Measurements from ENCODE around the gene ZNF473. TPM values are rescaled to one million over a fixed set of nuclear protein-coding genes. Genes with fewer than 3 reads are reported as not detected.
A peak's percentile ranks its signal among the peaks of the same experiment; 100 is the strongest.

ZNF473 gene
- total and polyA plus RNA-seq, 2 of the 13 experiments (the other 11 are each of a cell fraction or from before 2014, with no cell fraction given) = 5.8 to 11.9 TPM

DNA sequence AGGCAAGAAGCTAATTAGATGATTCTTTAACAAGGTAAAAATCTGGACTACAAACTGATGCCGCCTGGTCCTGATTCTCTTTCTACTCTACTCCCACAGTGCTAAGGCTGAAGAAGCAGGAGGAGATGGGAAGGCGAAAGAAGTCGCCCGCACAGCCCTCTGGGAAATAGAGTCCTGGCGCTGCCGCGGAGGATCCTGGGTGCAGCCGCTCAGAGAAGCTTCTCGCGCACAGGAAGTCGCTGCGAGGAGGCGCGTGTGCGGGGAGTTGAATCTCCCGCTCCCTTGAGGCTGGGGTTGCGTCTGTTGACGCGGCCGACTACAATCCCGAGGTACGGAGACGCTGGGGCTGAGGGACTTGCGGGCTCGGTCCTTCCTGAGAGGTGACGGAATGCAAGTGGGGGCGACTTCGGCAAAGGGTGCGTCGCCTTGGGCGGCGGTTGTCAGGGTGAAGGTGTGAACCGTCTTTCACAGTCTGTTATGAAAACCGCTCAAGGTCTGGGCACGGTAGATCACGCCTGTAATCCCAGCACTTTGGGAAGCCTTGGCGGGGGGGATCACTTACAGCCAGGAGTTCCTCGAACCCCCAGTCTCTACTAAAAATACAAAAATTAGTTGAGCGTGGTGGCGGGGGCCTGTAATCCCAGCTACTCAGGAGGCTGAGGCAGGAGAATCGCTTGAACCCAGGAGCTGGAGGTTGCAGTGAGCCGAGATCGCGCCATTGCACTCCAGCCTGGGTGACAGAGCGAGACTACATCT is at the start of gene ZNF473 (continued):
- no peak for TF ChIP-seq ZFP36 (IDR thresholded peaks at IDR 0.05; ENCODE audit: borderline replicate concordance, low read depth, low read length, partially characterized antibody)
- no peak for TF ChIP-seq ARID3A (IDR thresholded peaks at IDR 0.05; ENCODE audit: low read depth, low read length)
- peak; percentile 92 for TF ChIP-seq ZNF142 (CRISPR knock-in tag; IDR thresholded peaks at IDR 0.05)
- no peak for TF ChIP-seq SP5 (CRISPR knock-in tag; IDR thresholded peaks at IDR 0.05; ENCODE audit: borderline replicate concordance, low read depth)
- peak; percentile 92 for TF ChIP-seq ZNF564 (CRISPR knock-in tag; IDR thresholded peaks at IDR 0.05)
- no peak for TF ChIP-seq TCF12 (IDR thresholded peaks at IDR 0.05)
- TF ChIP-seq TCF12 (CRISPR knock-in tag; IDR thresholded peaks at IDR 0.05) = no peak
- TF ChIP-seq ZBTB38 (CRISPR knock-in tag; IDR thresholded peaks at IDR 0.05) = peak; percentile 93
- TF ChIP-seq SSRP1 (CRISPR knock-in tag; IDR thresholded peaks at IDR 0.05) = no peak
- TF ChIP-seq ZNF879 (CRISPR knock-in tag; IDR thresholded peaks at IDR 0.05) = peak; percentile 69
- no peak; the same call in 1 of the 2 replicates for TF ChIP-seq ZC3H4 (CRISPR knock-in tag; IDR thresholded peaks at IDR 0.05; ENCODE audit: borderline replicate concordance)
- peak; percentile 86; the same call in 1 of the 2 replicates for TF ChIP-seq ZNF546 (CRISPR knock-in tag; conservative IDR thresholded peaks at IDR 0.05)
- TF ChIP-seq ZNF24 (IDR thresholded peaks at IDR 0.05) = no peak
- peak; percentile 55; the same call in 1 of the 2 replicates for TF ChIP-seq FOXO1 (CRISPR knock-in tag; IDR thresholded peaks at IDR 0.05)
- TF ChIP-seq, protein P1, sequence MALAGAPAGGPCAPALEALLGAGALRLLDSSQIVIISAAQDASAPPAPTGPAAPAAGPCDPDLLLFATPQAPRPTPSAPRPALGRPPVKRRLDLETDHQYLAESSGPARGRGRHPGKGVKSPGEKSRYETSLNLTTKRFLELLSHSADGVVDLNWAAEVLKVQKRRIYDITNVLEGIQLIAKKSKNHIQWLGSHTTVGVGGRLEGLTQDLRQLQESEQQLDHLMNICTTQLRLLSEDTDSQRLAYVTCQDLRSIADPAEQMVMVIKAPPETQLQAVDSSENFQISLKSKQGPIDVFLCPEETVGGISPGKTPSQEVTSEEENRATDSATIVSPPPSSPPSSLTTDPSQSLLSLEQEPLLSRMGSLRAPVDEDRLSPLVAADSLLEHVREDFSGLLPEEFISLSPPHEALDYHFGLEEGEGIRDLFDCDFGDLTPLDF (CRISPR knock-in tag; IDR thresholded peaks at IDR 0.05) = peak; percentile 88
- no peak for TF ChIP-seq ATAD3A (CRISPR knock-in tag; IDR thresholded peaks at IDR 0.05)
- peak; percentile 79 for TF ChIP-seq IRF2 (CRISPR knock-in tag; IDR thresholded peaks at IDR 0.05)
- peak; percentile 45; the same call in 1 of the 2 replicates for TF ChIP-seq CEBPG (CRISPR knock-in tag; IDR thresholded peaks at IDR 0.05)
- TF ChIP-seq TBX2 (CRISPR knock-in tag; IDR thresholded peaks at IDR 0.05; ENCODE audit: borderline replicate concordance) = peak; percentile 96
- peak; percentile 99 for TF ChIP-seq NR0B2 (CRISPR knock-in tag; IDR thresholded peaks at IDR 0.05)
- no peak for TF ChIP-seq SMC3 (IDR thresholded peaks at IDR 0.05; ENCODE audit: low read length)
